GM12872 (cell line): Measurements from ENCODE around the gene COQ8B.

Source experiments
- TF ChIP-seq, protein P1 (sequence below): IDR thresholded peaks from 3 replicates; pipeline ENCODE4 v1.5.1; 2011; ENCODE audit warnings: low read depth, mild to moderate bottlenecking, low read length, moderate library complexity; ENCODE audit not compliant: insufficient read depth

The COQ8B gene

DNA sequence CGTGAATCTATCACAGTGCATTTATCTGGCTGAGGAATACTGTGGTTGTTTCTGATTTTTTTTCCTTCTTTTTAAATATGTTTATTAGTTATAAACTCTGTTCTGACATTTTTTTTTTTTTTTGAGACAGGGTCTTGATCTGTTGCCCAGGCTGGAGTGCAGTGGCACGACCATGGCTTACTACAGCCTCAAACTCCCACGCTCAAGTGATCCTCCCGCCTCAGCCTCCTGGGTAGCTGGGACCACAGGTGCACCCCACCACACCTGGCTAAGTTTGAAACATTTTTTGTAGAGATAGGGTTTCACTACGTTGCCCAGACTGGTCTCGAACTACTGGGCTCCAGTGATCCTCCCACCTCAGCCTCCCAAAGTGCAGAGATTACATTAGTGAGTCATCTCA is 19.7 kb downstream of the COQ8B start:
- TF ChIP-seq, protein P1, sequence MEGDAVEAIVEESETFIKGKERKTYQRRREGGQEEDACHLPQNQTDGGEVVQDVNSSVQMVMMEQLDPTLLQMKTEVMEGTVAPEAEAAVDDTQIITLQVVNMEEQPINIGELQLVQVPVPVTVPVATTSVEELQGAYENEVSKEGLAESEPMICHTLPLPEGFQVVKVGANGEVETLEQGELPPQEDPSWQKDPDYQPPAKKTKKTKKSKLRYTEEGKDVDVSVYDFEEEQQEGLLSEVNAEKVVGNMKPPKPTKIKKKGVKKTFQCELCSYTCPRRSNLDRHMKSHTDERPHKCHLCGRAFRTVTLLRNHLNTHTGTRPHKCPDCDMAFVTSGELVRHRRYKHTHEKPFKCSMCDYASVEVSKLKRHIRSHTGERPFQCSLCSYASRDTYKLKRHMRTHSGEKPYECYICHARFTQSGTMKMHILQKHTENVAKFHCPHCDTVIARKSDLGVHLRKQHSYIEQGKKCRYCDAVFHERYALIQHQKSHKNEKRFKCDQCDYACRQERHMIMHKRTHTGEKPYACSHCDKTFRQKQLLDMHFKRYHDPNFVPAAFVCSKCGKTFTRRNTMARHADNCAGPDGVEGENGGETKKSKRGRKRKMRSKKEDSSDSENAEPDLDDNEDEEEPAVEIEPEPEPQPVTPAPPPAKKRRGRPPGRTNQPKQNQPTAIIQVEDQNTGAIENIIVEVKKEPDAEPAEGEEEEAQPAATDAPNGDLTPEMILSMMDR = no peak

DNA sequence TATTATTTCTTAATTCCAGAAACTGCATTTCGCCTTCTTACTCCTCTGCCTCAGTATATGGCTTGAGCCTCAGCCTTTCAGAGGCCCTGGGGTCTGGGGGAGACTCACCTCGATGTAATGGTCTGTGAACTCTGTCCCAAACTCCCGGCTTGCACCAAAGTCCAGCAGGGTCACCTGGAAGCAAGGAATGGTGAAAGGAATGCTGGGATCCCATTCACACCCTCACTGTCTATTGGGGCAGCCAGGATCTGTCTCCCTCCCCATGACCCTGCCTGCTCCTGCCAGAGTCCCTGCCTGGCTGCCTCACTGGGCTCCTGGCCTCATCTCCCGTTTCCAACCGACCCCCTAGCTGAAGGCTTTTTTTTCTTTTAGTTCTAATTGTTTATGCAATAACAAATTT is 20.8 kb downstream of the COQ8B start:
- TF ChIP-seq, protein P1 = no peak

DNA sequence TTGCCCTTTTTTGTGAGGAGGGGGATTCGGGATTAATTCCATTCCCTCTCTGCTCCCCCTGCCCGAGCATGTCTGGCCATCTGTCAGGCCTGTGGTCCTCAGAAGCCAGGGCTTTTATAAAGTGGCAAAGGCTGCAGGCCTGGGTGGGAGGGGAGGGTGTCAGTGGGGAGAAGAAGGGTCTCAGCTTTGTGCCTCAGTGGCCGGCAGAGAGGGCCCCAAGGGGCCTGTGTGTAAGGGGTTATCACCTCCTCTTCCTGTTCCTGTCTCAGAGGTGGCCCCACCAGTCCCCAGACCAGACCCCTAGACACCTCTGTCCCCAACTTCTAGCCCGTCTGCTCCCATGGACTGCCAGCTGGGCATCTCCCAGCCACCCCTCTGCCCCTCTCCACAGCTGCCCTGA is 22.8 kb downstream of the COQ8B start:
- TF ChIP-seq, protein P1 = no peak

DNA sequence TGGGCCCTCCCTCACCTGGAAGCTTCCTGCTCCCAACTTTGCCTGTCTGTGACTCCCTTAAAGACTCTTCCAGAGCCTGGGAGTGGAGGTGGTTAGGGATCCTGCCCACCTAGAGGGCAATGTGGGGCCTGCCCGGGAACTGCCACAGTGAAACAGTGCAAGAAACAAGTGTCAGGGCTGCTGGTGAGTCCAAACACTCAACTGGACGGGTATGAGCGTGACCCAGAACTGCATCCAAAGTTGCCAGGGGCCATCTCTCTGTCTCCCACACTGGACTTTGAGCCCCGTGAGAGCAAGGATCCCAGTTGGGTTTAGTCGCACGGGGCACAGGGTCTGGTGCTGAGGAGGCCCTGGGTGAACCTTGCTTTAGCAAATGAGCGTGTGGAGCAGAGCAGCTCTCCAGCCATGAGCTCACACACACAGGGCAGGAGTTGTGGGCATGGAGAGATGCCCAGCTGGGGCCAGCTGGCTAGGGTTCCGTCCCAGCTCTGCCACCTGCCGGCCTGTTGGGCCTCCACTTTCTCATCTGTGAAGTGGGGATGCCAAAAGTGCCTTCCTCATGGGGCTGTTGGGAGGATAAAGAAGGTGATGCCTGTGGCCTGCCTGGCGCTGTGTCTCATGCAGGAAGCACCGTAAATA is 23.4 kb downstream of the COQ8B start:
- TF ChIP-seq, protein P1 = no peak

DNA sequence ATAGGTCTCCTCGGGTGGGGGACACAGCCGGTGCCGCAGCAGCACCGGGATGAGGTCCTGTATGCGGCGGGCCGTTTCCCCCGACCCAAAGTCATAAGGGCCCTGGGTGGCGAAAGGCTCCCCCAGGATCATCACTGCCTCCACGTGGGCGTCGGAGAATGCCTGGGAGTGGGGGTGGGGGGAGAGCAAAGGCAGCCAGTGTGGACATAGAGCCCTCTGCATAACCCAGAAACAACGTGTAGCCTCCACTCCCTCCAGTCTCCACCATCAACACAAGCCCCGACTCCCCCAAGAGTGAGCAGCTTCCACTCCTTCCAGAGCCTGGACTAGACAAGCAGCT is 24.5 kb downstream of the COQ8B start:
- TF ChIP-seq, protein P1 = no peak

DNA sequence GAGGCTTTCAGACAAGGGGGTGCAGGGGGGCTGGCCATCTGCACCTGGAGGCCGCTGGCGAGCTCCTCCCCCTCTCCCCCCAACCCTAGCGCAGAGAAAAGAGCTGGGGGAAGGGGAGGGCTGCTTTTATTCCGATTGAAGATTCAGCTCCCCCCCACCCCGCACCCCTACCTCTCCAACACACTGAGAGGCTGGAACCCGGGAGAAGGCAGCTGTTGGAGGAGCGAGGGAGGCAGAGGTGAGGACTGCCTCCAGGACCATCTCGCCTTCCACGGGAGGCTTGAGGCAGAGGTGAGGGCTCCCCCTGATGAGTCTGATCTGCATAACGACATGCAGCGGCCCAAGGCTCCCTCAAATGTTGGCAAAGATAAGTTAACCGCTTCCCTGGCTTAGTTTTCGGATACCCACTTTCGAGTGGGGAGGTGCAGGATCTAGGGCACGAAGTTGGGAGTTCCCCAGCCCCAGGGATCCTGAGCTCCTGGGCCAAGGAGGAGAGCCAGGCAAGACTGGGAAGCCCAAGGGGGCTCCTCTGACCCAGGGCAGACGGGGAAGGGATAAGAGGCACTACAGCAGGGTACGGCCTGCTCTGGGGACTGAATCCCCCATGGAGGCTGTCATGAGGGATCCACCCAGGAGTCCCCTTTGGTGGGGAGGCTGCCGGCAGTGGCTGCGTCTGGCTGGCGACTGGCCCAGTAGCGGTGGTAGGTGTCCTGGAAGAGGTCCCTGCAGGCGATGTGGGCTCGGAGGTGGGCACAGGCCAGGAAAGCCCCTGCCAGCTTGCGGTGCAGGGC is 25.1 kb downstream of the COQ8B start:
- TF ChIP-seq, protein P1 = no peak

DNA sequence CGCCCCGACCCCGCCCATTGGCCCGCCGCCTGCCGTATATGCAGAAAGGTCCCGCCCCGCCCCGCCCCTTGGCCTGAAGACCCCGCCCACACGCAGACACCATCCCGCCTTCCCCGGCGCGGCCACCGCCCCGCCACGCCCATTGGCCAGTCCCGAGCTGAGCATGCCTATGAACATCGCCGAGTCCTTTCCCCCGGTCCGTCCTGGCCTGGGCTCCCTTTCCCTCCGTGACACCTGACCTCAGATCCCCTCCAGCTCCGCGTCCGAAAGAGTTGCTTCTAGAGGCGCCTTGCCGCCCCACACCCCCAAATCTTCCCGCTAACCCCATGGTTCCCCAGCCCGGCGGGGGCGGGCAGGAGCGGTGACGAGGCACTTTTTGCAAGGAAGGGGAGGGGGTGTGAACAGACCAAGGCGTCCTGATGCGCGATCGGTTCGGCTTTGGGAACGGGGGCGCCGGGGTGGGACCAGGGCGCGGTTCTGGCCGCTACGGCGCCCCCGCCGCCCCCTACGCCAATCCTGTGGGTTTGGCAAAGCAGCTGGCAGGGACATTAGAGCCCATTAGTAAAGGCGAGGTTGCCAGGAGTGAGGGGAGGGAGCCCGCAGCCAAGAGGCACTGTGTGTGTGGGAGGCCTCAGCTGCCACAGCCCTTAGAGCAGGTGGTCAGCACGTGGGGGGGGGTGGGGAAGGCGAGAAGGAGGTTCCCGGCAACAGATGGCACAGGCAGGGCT is 25.8 kb downstream of the COQ8B start:
- TF ChIP-seq, protein P1 = no peak
